ENCODE data around the gene ZDHHC8. TPM values are rescaled to one million over a fixed set of nuclear protein-coding genes. Genes with fewer than 3 reads are reported as not detected.

ZDHHC8 gene
- polyA plus RNA-seq, 1 experiment, result 13.5 TPM

GRCh38 chr22:20179455-20180244 lies 48.0 kb downstream of the ZDHHC8 start:
- no peak for DNase-seq (ENCODE audit: low read depth, low spot score)
- ChIA-PET CTCF (no interaction called here), POLR2A (interaction anchor here (0.6 kb wide), 1 partner anchor 17 kb away, joined by 3 read pairs; no protein-coding TSS in a partner anchor)
- Histone ChIP-seq H3K27ac (ENCODE audit: low read depth, low read length) (no peak overlapping the region), H3K4me3 (ENCODE audit: low read depth, low read length) (no peak overlapping the region), H3K27me3 (ENCODE audit: control insufficient read depth, insufficient read depth, low read length) (peaks cover 23% of the 10 kb centered on the region), H3K9me3 (ENCODE audit: control insufficient read depth, insufficient read depth, low read length) (no peaks in the 10 kb centered on the region; the same call in 1 of the 2 replicates)
- TF ChIP-seq CTCF (IDR thresholded peaks at IDR 0.05; ENCODE audit: low read depth, low read length), result no peak

GRCh38 chr22:20180245-20180630 lies 48.6 kb downstream of the ZDHHC8 start:
- ChIA-PET POLR2A (no interaction called here), CTCF (no interaction called here)
- no peaks in the 10 kb centered on the region; the same call in 1 of the 2 replicates for H3K9me3 ChIP-seq (ENCODE audit: control insufficient read depth, insufficient read depth, low read length)
- no peak for DNase-seq (ENCODE audit: low read depth, low spot score)
- H3K27me3 ChIP-seq (ENCODE audit: control insufficient read depth, insufficient read depth, low read length), result peaks cover 23% of the 10 kb centered on the region
- no peak overlapping the region for H3K27ac ChIP-seq (ENCODE audit: low read depth, low read length)
- TF ChIP-seq CTCF (IDR thresholded peaks at IDR 0.05; ENCODE audit: low read depth, low read length), result peak; percentile 14; the same call in 1 of the 2 replicates
- H3K4me3 ChIP-seq (ENCODE audit: low read depth, low read length), result no peak overlapping the region

GRCh38 chr22:20180640-20181039 lies 49.0 kb downstream of the ZDHHC8 start:
- TF ChIP-seq CTCF (IDR thresholded peaks at IDR 0.05; ENCODE audit: low read depth, low read length), result no peak
- no peak for DNase-seq (ENCODE audit: low read depth, low spot score)
- ChIA-PET CTCF (no interaction called here), POLR2A (no interaction called here)
- no peak overlapping the region for H3K4me3 ChIP-seq (ENCODE audit: low read depth, low read length)
- H3K9me3 ChIP-seq (ENCODE audit: control insufficient read depth, insufficient read depth, low read length), result no peaks in the 10 kb centered on the region; the same call in 1 of the 2 replicates
- no peak overlapping the region for H3K27ac ChIP-seq (ENCODE audit: low read depth, low read length)
- peaks cover 25% of the 10 kb centered on the region for H3K27me3 ChIP-seq (ENCODE audit: control insufficient read depth, insufficient read depth, low read length)

- Histone ChIP-seq H3K4me3 (ENCODE audit: low read depth, low read length) (no peak overlapping the region), H3K9me3 (ENCODE audit: control insufficient read depth, insufficient read depth, low read length) (no peaks in the 10 kb centered on the region; the same call in 1 of the 2 replicates), H3K27me3 (ENCODE audit: control insufficient read depth, insufficient read depth, low read length) (peaks cover 23% of the 10 kb centered on the region), H3K27ac (ENCODE audit: low read depth, low read length) (no peak overlapping the region)
- ChIA-PET CTCF (no interaction called here), POLR2A (no interaction called here)
- no peak for DNase-seq (ENCODE audit: low read depth, low spot score)
- no peak for TF ChIP-seq CTCF (IDR thresholded peaks at IDR 0.05; ENCODE audit: low read depth, low read length)
Measured at GRCh38 chr22:20181194-20181883, 49.7 kb downstream of the ZDHHC8 start.

GRCh38 chr22:20181884-20182236 lies 50.3 kb downstream of the ZDHHC8 start:
- no peak for DNase-seq (ENCODE audit: low read depth, low spot score)
- no peak overlapping the region for H3K27ac ChIP-seq (ENCODE audit: low read depth, low read length)
- ChIA-PET POLR2A (no interaction called here), CTCF (no interaction called here)
- peaks cover 18% of the 10 kb centered on the region for H3K27me3 ChIP-seq (ENCODE audit: control insufficient read depth, insufficient read depth, low read length)
- H3K4me3 ChIP-seq (ENCODE audit: low read depth, low read length), result no peak overlapping the region
- no peak for TF ChIP-seq CTCF (IDR thresholded peaks at IDR 0.05; ENCODE audit: low read depth, low read length)
- H3K9me3 ChIP-seq (ENCODE audit: control insufficient read depth, insufficient read depth, low read length), result no peaks in the 10 kb centered on the region; the same call in 1 of the 2 replicates

All from AG04450 (cell line).